ENCODE results near the gene ZNRF1. TPM values are rescaled to one million over a fixed set of nuclear protein-coding genes. Genes with fewer than 3 reads are reported as not detected.

ZNRF1 gene
- total and polyA plus RNA-seq, 10 of the 15 experiments (the other 5 are each of a cell fraction or from before 2014, with no cell fraction given): 5.8 to 25.9 (median 14.3) TPM

DNA sequence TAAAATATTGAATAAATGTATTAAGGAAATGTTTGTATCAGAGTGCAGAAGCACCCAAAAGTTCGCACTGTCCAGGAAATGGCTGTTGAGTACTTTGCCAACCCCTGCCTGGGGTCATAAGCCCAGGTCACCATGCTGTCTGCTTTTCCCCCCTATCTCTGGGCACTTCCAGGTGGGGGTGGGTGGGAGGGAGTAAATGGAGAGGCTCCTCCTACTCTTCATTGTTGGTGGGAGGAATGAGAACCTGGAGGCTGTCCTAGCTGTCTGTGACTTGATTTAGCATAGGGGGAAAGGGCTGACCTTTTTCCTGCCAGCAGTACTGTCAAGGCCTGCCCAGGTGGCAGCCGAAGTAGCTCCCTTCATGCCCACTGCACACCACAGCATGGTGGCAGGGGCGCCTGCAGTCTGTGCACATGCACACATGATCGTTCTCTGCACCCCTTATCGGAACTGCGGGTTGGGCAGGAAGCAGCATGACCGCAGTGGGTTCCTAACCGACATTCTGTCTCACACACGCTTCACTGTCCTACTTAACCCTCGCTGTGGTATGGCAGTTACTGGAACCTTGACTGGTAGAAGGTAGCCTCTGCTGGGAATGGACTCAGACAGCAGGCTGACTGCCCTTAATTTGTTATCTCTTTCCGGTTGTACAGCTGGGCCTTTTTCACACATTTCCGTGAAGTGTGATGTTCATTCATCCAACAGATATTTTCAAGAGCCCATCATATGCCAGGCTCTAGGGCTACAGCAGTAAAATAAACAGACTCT, 76.3 kb downstream of the ZNRF1 start (continued):
- TF ChIP-seq PAX5 (IDR thresholded peaks at IDR 0.05; ENCODE audit: borderline replicate concordance, low read depth, low read length) (peak; percentile 87; the same call in 1 of the 2 replicates), NFIC (IDR thresholded peaks at IDR 0.05; ENCODE audit: low read depth, low read length) (peak; percentile 59; the same call in 1 of the 2 replicates), TAF1 (IDR thresholded peaks at IDR 0.05; ENCODE audit: borderline replicate concordance, low read depth, low read length) (no peak), MEF2A (IDR thresholded peaks at IDR 0.05; ENCODE audit: insufficient read depth, low read depth, low read length) (no peak), ZNF274 (IDR thresholded peaks at IDR 0.05; ENCODE audit: insufficient read depth, insufficient read length) (no peak), RAD51 (IDR thresholded peaks at IDR 0.05) (no peak), POLR2A (IDR thresholded peaks at IDR 0.05; ENCODE audit: low read depth, low read length) (peak; percentile 58), FOXK2 (IDR thresholded peaks at IDR 0.05) (no peak), BCL11A (IDR thresholded peaks at IDR 0.05; ENCODE audit: low read depth, low read length) (peak; percentile 30; the same call in 1 of the 2 replicates), CREM (IDR thresholded peaks at IDR 0.05; ENCODE audit: low read depth) (peak; percentile 52), ESRRA (IDR thresholded peaks at IDR 0.05; ENCODE audit: low read length) (no peak), HDGF (IDR thresholded peaks at IDR 0.05) (no peak), ETV6 (conservative IDR thresholded peaks at IDR 0.05 in 1 of 2, IDR thresholded peaks at IDR 0.05 in 1 of 2; ENCODE audit: borderline replicate concordance in 1 of 2, low read depth in 1 of 2) (peak in 1 of 2 experiments; percentile 89; a peak in 2 of 4 replicates), LARP7 (IDR thresholded peaks at IDR 0.05) (peak; percentile 39; the same call in 1 of the 2 replicates), YY1 (IDR thresholded peaks at IDR 0.05; ENCODE audit: low read depth, low read length) (peak; percentile 51; the same call in 1 of the 2 replicates), SIN3A (IDR thresholded peaks at IDR 0.05; ENCODE audit: low read depth, low read length) (no peak)
- TF ChIP-seq, protein P1, sequence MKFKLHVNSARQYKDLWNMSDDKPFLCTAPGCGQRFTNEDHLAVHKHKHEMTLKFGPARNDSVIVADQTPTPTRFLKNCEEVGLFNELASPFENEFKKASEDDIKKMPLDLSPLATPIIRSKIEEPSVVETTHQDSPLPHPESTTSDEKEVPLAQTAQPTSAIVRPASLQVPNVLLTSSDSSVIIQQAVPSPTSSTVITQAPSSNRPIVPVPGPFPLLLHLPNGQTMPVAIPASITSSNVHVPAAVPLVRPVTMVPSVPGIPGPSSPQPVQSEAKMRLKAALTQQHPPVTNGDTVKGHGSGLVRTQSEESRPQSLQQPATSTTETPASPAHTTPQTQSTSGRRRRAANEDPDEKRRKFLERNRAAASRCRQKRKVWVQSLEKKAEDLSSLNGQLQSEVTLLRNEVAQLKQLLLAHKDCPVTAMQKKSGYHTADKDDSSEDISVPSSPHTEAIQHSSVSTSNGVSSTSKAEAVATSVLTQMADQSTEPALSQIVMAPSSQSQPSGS (IDR thresholded peaks at IDR 0.05; ENCODE audit: low read length): no peak
- TF ChIP-seq, protein P2, sequence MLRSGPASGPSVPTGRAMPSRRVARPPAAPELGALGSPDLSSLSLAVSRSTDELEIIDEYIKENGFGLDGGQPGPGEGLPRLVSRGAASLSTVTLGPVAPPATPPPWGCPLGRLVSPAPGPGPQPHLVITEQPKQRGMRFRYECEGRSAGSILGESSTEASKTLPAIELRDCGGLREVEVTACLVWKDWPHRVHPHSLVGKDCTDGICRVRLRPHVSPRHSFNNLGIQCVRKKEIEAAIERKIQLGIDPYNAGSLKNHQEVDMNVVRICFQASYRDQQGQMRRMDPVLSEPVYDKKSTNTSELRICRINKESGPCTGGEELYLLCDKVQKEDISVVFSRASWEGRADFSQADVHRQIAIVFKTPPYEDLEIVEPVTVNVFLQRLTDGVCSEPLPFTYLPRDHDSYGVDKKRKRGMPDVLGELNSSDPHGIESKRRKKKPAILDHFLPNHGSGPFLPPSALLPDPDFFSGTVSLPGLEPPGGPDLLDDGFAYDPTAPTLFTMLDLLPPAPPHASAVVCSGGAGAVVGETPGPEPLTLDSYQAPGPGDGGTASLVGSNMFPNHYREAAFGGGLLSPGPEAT (IDR thresholded peaks at IDR 0.05; ENCODE audit: low read depth): no peak; the same call in 1 of the 2 replicates
- TF ChIP-seq, protein P3, sequence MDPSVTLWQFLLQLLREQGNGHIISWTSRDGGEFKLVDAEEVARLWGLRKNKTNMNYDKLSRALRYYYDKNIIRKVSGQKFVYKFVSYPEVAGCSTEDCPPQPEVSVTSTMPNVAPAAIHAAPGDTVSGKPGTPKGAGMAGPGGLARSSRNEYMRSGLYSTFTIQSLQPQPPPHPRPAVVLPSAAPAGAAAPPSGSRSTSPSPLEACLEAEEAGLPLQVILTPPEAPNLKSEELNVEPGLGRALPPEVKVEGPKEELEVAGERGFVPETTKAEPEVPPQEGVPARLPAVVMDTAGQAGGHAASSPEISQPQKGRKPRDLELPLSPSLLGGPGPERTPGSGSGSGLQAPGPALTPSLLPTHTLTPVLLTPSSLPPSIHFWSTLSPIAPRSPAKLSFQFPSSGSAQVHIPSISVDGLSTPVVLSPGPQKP (IDR thresholded peaks at IDR 0.05; ENCODE audit: low read depth, low read length): 0 out of 2 replicates have a peak, but pooled peaks have one; percentile 25
- TF ChIP-seq, protein P4, sequence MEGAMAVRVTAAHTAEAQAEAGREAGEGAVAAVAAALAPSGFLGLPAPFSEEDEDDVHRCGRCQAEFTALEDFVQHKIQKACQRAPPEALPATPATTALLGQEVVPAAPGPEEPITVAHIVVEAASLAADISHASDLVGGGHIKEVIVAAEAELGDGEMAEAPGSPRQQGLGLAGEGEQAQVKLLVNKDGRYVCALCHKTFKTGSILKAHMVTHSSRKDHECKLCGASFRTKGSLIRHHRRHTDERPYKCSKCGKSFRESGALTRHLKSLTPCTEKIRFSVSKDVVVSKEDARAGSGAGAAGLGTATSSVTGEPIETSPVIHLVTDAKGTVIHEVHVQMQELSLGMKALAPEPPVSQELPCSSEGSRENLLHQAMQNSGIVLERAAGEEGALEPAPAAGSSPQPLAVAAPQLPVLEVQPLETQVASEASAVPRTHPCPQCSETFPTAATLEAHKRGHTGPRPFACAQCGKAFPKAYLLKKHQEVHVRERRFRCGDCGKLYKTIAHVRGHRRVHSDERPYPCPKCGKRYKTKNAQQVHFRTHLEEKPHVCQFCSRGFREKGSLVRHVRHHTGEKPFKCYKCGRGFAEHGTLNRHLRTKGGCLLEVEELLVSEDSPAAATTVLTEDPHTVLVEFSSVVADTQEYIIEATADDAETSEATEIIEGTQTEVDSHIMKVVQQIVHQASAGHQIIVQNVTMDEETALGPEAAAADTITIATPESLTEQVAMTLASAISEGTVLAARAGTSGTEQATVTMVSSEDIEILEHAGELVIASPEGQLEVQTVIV (IDR thresholded peaks at IDR 0.05; ENCODE audit: borderline replicate concordance, partially characterized antibody): no peak
- TF ChIP-seq, protein P5, sequence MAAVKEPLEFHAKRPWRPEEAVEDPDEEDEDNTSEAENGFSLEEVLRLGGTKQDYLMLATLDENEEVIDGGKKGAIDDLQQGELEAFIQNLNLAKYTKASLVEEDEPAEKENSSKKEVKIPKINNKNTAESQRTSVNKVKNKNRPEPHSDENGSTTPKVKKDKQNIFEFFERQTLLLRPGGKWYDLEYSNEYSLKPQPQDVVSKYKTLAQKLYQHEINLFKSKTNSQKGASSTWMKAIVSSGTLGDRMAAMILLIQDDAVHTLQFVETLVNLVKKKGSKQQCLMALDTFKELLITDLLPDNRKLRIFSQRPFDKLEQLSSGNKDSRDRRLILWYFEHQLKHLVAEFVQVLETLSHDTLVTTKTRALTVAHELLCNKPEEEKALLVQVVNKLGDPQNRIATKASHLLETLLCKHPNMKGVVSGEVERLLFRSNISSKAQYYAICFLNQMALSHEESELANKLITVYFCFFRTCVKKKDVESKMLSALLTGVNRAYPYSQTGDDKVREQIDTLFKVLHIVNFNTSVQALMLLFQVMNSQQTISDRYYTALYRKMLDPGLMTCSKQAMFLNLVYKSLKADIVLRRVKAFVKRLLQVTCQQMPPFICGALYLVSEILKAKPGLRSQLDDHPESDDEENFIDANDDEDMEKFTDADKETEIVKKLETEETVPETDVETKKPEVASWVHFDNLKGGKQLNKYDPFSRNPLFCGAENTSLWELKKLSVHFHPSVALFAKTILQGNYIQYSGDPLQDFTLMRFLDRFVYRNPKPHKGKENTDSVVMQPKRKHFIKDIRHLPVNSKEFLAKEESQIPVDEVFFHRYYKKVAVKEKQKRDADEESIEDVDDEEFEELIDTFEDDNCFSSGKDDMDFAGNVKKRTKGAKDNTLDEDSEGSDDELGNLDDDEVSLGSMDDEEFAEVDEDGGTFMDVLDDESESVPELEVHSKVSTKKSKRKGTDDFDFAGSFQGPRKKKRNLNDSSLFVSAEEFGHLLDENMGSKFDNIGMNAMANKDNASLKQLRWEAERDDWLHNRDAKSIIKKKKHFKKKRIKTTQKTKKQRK (IDR thresholded peaks at IDR 0.05; ENCODE audit: low read depth, low read length): no peak

Measured in GM12878 (cell line).